GM21390 (cell line): ENCODE measurements around the gene BLOC1S2.
"Not testable (repeated sequence)": the region's sequence is repeated elsewhere in the genome, so short reads cannot be mapped to it uniquely, and the experiment has no call there.

ENCODE experiments used
- ATAC-seq: cut with Tn5 transposase; IDR thresholded peaks from one replicate; pipeline ENCODE4 v1.9.1; 2021; ENCODE audit not compliant: unreplicated experiment

BLOC1S2 gene

DNA sequence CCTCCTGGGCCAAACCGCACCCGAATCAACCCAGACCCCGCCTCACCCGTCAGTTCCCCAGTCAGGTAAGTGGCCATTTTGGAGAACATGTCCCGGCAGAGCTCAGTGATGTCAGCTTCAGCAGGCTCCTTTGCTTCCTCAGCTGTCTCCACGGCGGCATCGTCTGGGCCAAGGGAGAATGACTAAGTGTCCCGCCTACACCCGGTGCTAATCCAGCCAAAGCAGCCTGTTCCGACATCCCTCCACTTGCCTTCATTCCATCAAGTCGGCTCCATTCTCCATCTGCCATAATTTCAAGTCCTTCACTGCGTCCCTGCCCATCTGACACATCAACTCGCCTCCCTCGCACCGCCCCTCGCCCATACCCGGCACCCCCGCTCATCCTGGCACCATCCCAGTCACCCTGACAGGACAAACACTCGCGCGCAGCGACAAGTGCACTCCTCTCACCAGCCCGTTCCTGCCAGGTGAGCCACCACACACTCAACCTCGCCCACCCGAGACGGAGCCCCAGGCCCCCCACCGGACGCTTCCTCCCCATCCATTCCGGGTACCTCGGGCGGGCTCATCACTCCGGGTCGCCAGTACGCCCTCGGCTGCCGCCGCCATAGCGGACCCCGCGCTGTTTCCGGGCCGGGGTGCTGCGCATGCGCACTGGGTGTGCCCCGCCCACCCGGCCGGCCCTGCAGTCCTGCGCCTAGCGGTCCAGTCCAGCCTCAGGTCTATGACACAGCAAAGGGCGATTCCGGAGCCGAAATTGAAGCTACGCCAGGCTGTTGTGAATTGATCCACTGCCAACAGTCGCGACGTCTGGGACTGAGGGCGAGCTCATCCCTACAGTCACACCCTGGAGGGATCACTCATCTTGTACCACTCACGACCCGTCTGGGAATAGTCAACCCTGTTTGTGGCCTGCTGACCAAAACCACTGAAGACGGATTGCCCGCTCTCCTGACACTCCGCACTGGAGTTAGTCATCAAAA is at the start of gene BLOC1S2:
Gene BLOC1S2 (minus strand): TSS at position 630 of the 983 bp plus-strand sequence. CDS start 21 bp downstream, at position 609.
- ATAC-seq, result peak; percentile 89

DNA sequence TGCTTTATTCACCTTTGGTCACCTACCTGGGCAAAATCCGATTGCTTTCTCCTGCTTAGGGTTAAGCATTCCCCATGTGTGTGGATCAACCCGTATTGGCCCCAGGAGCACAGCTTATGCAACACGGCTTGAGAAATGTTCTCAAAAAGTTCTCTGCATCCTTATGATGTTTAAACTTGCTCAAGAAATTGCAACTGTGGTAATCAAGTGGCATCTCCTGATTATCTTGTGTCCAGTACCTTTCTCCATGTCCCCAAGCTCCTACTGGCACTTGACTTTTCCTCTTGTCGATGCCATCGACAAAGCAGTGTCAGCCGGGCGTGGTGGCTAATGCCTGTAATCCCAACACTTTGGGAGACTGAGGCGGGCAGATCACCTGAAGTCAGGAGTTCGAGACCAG is 48.3 kb upstream of the BLOC1S2 start:
- ATAC-seq, result no peak

DNA sequence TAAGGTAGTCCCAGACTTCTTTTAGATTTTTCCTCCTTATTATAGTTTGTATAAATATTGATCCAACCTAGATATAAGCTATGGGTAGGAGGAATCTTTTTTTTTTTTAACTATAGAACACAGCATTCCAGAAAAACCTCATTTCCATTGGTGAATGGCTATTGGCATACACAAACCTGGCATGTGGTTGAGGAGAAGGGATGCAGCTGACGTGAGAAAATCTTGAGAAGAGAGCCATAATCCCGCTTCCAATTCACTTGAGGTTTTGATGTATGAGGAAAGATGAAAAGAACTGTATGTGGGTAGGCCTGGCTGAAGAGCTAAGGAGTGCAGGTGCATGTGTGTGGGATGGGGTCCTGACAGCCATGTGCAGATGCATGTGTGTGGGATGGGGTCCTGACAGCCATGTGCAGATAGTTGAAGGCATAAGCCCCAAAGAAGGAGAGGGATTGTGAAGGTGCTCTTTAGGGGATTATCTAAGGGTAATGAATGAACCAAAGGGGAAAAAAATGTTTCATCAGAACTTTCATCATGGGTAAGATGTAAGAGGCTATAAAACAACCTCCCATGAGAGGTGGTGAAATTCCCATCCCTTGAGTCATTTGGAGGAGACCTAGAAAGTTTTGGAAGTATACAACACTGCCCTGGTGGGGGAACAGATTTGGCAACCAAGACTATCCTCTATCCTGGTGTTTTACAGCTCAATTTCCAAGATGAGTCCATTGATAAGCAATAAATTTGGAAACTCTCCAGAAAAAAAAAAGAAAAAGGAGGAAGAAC is 47.4 kb upstream of the BLOC1S2 start:
- ATAC-seq, result no peak

DNA sequence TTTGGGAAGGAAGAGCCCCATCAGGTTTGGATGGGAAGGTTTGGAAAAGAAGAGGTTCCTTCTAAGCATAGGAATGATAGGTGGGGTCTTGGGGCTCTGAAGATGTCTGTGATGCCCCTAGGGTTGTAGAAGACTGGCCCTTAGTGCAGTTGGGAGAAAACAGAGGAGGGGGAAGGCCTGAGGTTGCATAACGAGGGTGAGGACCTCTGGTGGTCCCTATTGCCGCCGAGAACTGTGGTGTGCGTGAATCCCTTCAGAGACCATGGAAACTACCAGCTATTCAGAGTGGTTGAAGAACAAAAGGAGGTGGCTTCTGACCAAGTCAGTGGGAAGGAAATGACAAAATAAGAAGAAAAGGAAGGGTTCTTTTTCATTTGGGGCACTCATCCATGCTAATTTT is 46.6 kb upstream of the BLOC1S2 start:
- ATAC-seq, result no peak

DNA sequence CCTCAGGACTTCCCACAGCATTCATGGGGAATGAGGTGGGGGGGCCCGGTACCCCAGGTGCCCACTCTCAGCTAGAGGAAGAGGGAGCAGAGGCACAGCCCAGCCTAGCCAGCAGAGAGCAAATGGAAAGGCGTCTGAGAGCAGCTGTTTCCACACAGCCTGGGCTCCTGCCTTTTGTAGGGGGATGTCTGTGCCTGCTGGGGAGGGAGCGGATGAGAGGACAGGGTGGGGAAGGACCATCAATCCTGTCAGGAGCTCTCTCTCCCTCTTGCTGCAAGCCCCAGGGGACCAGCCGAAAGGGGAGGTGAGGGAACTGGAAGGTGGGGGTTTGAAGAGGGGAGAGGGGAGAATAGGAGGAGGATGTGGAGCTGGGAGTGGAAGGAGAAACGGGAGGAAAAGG is 43.6 kb upstream of the BLOC1S2 start, which contains the start of gene PKD2L1:
Gene PKD2L1 (minus strand): TSS at position 150 of the 400 bp plus-strand sequence. CDS start 125 bp downstream, at position 25.
- ATAC-seq, result no peak

DNA sequence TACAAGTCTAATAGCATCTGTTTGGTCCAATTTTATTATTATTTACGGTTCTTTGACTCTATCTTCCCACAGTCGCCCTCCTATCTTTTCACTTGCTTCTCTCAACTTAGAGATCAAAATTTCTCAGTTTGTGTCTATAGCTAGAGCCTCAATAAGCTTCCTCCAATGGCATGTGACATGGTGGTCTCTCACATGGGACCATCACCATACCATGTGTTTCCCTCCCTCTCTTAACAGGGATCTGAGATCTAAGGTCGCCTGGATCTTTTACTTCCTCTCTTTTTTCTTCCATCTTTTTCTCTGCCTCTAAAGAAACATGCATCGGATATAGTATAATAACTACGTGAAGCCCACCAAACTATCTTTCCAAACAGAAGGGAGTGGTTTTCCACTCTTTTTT is 41.7 kb upstream of the BLOC1S2 start:
- ATAC-seq, result no peak

DNA sequence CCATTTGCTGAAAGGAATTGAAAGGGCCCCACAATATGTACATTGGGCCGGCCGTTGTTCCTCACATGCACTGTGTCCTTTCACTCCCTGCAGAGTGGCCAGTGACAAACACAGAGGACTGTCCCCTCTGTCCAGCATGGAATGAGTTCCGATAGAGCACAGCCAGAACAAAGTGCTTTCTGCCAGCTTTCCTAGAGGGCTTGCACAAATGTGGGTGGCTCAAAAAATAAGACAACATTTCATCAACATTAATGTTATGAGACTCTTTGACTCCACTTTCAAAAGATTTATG is 41.2 kb upstream of the BLOC1S2 start:
- ATAC-seq, result no peak

DNA sequence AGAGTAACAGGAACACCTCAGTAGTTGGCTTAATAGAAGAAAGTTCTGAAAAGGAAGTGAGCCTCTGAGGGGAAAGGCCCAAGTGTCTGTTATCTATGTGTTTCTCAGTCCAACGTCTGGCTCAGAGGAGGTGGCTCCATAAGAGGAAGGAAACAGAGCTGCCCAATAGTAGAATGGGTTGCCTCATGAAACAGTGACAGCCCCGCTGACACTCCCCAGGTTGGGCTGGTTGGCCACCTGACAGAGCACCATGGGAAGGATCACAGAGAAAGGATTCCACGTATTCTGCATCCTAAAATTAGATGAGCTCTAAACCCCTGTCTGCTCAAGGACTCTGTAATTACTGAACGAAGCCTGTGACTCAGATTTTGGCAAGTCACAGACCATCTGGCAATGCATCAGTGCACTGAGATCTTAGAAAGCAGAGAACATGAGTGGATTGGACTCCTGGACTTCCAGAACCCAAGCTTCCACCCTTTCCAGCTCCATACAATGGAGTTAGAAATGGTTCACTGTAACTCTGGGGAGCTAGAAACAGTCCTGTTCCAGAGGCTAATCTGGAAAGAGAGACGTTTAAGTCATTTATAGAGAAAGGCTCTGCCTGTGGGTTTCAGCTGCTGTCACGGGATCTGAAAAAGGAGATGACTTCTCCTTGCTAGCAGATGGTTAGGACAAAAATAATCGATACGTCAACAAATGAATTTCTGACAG is 40.7 kb upstream of the BLOC1S2 start:
- ATAC-seq, result peak; percentile 99

DNA sequence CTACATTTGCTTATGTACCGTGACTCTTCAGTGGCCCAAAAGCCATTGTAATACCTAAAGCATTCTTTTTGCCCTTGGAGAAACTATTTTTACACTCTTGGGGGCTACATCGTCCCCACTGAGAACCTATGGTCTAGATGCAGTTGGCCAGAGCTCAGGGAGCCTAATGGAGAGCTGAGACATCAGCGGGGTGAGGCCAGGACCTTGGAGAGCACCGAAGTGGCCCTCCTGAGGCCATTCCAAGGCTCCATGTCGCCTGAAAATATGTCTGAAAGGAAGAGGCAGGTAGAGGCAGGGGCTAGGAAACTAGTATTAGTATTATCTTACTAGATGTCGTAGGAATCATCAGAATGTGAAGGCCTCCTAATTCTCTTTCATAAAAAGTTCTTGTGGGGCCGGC is 38.7 kb upstream of the BLOC1S2 start:
- no peak for ATAC-seq

DNA sequence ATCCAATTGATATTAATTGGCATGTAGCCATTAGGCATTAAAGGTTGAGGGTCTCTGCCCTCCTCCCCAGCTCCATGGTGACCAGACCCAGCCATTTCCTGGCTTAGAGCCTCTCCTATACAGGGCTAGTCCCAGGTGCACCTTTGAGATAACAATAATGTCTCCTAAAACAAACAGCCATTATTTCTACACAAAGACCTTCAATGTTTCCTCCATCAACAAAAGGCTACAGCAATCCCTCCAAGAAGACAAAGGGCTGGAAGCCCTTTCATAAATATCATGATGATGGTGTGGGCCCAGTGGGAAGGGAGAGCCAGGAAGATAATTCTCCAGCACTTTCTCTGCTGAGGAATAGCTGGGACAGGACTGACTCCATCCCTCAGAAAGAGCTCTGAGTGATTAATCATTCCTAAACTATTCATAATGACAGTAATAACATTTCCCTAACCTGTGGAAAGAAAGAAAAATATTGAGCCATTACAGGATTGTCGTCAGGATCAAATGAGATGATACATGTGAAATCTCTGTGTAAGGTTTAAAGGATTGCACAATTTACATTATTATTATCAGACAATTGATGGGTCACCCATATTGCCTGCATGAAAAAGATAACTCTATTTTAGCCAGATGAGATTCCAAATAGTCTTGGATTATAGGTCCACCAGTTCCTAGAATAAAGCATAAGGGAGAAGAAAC is 33.4 kb upstream of the BLOC1S2 start:
- ATAC-seq, result no peak

DNA sequence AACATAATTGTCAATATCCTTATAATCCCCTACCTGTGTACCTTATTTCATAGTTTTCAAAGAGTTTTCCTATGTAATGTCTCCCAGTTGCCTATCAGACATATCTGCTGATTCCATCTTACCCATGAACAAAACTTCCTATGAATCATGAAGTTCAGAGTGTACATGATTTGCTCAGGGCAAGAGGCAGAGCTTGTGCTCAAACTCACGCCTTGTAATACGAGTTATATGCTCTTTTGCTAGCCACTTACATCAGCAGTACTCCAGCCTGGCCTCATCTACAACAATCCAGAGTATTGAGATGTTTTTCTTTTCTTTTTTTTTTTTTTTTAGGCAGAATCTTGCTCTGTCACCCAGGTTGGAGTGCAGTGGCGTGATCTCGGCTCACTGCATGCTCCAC is 31.7 kb upstream of the BLOC1S2 start:
- no peak for ATAC-seq

DNA sequence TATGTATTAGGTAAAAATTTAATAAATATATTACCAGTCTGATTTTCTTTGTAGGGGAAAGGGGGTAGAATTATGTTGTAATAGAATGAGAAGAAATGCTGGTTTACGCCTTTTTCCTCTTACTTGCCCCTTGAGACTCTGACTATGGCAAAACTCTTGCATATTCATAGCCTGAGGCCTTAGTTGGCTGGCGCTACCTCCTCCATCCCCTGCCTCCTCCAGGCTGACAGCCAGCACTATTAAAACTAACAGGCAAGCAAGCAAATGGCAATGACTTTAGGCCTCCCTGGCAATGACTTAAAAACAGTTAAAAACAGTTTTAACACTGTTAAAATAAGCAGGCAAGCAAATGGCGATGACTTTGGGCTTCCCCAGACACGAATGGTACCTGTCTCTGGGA is 29.1 kb upstream of the BLOC1S2 start:
- no peak for ATAC-seq

DNA sequence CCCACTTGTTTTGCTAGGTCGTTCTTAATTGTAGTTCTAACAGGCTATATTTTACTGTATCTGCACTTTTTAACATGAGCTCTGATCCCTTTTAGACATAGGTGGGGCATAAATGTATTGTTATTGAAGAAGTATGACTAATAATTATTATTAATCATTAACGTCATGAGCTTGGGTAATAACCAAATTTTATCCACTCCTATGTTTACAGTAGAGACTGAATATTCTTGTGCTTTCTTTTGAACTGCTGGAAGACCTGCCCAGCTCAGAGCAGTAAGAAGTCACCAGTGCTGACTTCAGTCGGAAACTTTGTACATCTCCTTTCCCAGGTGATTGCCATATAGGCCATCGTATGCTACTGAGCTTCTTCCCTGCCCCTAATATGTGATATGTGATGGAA is 24.8 kb upstream of the BLOC1S2 start:
- ATAC-seq, result no peak

DNA sequence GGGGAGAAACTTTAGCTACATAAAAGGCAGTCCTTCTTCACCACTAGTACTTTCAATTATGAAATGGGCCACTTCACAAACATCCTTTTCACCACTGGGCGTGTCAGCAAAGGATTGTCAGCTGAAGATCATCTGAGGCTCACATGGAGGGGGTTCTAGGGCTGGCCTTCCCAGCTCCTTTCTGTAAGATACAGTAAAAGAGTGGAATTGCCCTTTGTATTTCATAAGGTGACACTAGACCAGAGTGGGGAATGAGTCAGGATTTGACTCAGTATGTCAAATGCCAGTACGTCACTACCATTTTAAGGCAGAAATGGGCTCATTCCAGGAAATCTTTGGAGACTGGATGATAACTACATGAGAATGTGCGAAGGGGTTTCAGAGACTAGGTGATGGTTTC is 21.2 kb upstream of the BLOC1S2 start:
- ATAC-seq, result no peak

DNA sequence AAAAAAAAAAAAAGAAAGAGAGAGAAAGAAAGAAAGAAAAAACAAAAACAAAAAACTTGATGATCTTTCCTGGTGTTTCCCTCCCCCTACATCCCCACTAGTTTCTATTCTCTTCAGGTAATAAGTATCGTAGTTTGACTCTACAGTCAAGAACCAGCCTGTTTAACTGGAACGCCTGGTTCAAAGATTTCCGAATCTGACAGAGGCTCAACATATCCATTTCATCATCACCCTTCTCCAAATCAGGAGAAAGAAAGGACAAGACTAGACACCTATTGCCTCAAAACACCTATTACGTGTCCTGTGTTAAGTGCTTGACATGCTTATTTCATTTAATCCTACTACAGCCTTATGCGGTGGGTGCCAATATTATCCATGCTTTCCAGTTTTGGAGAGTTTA is 20.4 kb upstream of the BLOC1S2 start:
- ATAC-seq, result no peak

DNA sequence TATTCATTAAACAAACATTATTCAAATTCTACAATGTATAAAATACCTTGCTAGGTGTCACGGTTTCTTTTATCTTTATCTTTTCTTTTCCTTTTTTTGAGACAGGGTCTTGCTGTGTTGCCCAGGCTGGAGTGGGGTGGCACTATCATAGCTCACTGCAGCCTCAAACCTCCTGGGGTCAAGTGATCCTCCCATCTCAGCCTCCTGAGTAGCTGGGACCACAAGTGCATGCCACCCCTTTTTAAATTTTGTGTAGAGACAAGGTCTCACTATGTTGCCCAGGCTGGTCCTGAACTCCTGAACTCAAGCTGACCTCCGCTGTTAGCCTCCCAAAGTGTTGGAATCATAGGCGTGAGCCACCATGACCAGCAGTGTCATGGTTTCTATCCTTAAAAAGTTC is 17.9 kb upstream of the BLOC1S2 start:
- ATAC-seq, result no peak

DNA sequence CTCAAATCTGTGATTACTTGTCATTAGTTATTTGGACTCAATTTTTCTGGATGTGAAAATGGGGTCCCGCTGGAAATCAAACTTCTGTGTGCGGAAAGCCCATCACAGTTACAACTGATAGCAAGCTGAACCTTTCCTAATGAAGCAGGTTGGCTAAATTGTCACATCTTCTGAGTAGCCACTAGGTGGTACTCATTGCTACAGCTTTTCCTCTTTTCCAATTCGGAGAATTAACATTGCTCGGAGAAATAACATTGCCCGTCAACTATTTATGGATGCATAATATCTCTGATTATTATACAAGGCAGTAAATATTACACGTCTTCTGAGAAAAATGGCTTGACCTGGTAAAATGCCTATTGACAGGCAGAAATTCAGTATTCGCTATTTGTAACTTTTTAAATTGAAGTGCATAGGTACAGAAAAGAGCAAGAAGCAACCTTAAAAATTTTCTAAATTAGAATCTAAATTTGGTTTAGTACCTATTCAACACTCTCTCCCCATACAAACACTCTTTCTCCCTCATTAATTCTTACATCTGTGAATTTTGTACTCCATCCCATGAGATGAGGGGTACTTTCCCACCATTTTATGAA is 17.3 kb upstream of the BLOC1S2 start:
- ATAC-seq, result no peak

DNA sequence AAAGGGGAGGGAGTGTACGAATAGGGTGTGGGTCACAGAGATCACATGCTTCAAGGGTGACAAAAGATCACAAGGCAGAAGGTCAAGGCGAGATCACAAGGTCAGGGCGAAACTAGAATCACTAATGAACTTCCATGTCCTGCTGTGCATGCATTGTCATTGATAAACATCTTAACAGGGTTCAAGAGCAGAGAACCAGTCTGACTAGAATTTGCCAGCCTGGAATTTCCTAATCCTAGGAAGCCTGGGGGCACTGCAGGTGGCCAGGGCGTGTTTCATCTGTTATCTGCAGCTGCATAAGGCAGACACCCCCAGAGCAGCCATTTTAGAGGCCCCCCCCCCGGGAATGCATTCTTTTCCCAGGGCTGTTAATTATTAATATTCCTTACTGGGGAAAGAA is 14.6 kb upstream of the BLOC1S2 start:
- ATAC-seq, result not testable (repeated sequence)

DNA sequence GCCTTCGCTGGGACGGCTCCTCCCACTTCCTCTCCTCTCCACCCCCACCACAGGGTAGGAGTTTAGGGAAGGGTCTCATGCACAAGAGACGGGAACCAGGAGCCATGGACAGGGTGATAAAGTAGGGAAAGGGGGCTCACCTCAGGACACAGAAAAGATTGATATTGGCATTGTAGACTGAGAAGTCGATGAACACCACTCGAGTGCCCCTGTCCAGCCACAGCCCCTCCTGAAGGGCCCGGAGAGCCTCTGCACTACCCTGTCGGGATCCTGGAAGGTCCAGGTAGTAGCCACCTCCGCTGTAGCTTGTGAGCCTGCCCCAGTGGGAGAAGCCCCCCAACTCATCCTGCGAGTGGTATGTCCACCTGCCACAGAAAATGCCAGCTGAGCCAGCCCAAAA is 10.8 kb upstream of the BLOC1S2 start:
- ATAC-seq, result no peak

DNA sequence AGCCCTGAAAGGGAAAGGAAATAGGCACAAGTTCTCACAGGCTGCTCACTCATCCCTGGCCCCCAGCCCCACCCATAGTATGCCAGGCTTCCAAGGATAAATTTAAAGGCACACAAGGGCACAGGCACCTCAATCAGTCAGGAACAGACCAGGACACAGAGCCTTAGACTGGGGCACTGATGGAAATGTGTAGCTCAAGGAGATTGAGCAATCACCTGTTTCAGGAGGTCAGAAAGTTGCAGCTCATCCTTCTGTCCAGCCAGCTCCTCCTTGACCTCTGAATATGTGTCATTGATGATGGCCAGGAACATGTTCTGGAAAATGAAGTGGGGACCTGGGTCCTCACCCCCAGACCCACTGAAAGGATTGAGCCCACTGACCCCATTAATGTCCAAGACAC is 6.6 kb upstream of the BLOC1S2 start:
- ATAC-seq, result no peak
